ENCODE measurements around the gene GPR17. TPM values are rescaled to one million over a fixed set of nuclear protein-coding genes. Genes with fewer than 3 reads are reported as not detected.

The GPR17 gene
- total and polyA plus RNA-seq, 4 donors = 0.03 to 0.14 (median 0.07) TPM; not detected in 1

DNA sequence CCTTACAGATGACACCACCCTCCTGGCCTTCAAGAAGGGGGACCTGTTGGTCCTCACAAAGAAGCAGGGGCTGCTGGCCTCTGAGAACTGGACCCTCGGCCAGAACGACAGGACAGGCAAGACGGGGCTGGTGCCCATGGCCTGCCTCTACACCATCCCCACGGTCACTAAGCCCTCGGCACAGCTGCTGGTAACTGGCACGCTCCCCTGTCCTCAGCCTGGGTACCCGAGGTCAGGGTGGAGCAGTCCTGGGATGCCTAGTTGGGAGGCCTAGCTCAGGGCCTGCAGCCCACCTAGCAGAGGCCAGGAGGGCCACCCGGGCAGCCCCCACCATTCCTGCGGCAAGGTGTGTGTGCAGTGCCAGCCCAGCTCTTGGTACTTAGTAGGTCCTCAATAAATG lies 16.3 kb upstream of the GPR17 start:
- Histone ChIP-seq H3K36me3 (ENCODE audit: control insufficient read depth in 4 of 4, insufficient read depth in 3 of 4, low read depth in 1 of 4, low read length in 3 of 4) (no peaks in the 10 kb centered on the region), H3K27me3 (ENCODE audit: control insufficient read depth in 4 of 4, insufficient read depth in 4 of 4, low read length in 3 of 4) (no peaks in the 10 kb centered on the region), H3K4me1 (ENCODE audit: control insufficient read depth in 4 of 4, insufficient read depth in 4 of 4, low read length in 3 of 4) (no peaks in the 10 kb centered on the region), H3K9me3 (ENCODE audit: control insufficient read depth in 4 of 4, low read length in 3 of 4) (no peaks in the 10 kb centered on the region), H3K4me3 (ENCODE audit: low read depth in 1 of 3, low read length in 3 of 3) (no peak overlapping the region), H3K9ac (ENCODE audit: low read depth in 1 of 2, low read length in 2 of 2) (no peak overlapping the region), H3K27ac (ENCODE audit: low read depth in 1 of 2, low read length in 2 of 2) (no peak overlapping the region)
- DNase-seq (ENCODE audit: low spot score) = no peak
- TF ChIP-seq GABPA (IDR thresholded peaks at IDR 0.05 in 1 of 2, conservative IDR thresholded peaks at IDR 0.05 in 1 of 2) = no peak
- TF ChIP-seq YY1 (IDR thresholded peaks at IDR 0.05) = no peak
- TF ChIP-seq NR2F2 (IDR thresholded peaks at IDR 0.05) = no peak
- TF ChIP-seq, protein P1, sequence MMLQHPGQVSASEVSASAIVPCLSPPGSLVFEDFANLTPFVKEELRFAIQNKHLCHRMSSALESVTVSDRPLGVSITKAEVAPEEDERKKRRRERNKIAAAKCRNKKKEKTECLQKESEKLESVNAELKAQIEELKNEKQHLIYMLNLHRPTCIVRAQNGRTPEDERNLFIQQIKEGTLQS (IDR thresholded peaks at IDR 0.05) = no peak
- no peak for TF ChIP-seq JUND (IDR thresholded peaks at IDR 0.05)
- no peak for TF ChIP-seq FOXA1 (IDR thresholded peaks at IDR 0.05)
- TF ChIP-seq, protein P2, sequence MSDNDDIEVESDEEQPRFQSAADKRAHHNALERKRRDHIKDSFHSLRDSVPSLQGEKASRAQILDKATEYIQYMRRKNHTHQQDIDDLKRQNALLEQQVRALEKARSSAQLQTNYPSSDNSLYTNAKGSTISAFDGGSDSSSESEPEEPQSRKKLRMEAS (IDR thresholded peaks at IDR 0.05) = no peak
- TF ChIP-seq, protein P3, sequence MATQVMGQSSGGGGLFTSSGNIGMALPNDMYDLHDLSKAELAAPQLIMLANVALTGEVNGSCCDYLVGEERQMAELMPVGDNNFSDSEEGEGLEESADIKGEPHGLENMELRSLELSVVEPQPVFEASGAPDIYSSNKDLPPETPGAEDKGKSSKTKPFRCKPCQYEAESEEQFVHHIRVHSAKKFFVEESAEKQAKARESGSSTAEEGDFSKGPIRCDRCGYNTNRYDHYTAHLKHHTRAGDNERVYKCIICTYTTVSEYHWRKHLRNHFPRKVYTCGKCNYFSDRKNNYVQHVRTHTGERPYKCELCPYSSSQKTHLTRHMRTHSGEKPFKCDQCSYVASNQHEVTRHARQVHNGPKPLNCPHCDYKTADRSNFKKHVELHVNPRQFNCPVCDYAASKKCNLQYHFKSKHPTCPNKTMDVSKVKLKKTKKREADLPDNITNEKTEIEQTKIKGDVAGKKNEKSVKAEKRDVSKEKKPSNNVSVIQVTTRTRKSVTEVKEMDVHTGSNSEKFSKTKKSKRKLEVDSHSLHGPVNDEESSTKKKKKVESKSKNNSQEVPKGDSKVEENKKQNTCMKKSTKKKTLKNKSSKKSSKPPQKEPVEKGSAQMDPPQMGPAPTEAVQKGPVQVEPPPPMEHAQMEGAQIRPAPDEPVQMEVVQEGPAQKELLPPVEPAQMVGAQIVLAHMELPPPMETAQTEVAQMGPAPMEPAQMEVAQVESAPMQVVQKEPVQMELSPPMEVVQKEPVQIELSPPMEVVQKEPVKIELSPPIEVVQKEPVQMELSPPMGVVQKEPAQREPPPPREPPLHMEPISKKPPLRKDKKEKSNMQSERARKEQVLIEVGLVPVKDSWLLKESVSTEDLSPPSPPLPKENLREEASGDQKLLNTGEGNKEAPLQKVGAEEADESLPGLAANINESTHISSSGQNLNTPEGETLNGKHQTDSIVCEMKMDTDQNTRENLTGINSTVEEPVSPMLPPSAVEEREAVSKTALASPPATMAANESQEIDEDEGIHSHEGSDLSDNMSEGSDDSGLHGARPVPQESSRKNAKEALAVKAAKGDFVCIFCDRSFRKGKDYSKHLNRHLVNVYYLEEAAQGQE (IDR thresholded peaks at IDR 0.05) = no peak
- TF ChIP-seq HNF4A (conservative IDR thresholded peaks at IDR 0.05) = no peak
- WGBS = 85% methylated on average over 9 of the region's 9 CpGs

DNA sequence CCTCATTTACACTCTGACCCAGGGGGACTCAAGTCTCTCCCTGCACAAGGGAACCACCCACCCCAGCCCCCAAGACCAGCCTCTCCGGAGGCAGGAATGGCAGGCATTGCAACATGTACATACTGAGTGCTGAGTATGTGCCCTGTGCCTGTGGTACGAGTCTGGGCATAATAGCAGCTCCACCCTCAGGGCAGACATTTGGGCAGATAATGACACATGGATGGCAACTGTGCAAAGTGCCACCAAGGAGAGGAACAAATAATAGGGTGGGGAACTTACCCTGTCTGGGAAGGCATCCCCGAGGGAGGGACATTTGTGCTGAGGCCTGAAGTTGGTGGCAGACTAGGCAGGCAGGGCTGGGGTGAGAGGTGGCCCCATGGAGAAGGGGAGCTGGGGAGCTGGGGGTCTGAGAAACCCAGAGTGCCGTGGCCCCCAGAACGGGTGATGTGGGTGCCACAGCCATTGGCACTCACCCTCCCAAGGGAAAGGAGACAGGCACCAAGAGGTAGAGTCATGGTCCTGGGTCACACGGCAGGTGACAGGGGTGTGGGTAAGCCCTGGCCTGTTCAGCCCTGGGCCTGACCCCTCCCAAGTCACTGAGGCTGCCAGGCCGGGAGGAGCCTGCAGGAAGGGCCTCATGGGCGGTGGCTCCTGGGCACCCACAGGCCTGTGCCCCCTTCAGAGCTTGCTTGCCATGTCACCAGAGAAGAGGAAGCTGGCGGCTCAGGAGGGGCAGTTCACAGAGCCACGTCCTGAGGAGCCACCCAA lies 15.7 kb upstream of the GPR17 start:
- WGBS = 81% methylated on average over 10 of the region's 10 CpGs

More for the DNA sequence above, 15.7 kb upstream of the GPR17 start:
- Histone ChIP-seq H3K27me3 (ENCODE audit: control insufficient read depth in 4 of 4, insufficient read depth in 4 of 4, low read length in 3 of 4) (no peaks in the 10 kb centered on the region), H3K9ac (ENCODE audit: low read depth in 1 of 2, low read length in 2 of 2) (no peak overlapping the region), H3K4me3 (ENCODE audit: low read depth in 1 of 3, low read length in 3 of 3) (no peak overlapping the region), H3K36me3 (ENCODE audit: control insufficient read depth in 4 of 4, insufficient read depth in 3 of 4, low read depth in 1 of 4, low read length in 3 of 4) (no peaks in the 10 kb centered on the region), H3K9me3 (ENCODE audit: control insufficient read depth in 4 of 4, low read length in 3 of 4) (no peaks in the 10 kb centered on the region), H3K27ac (ENCODE audit: low read depth in 1 of 2, low read length in 2 of 2) (no peak overlapping the region), H3K4me1 (ENCODE audit: control insufficient read depth in 4 of 4, insufficient read depth in 4 of 4, low read length in 3 of 4) (no peaks in the 10 kb centered on the region)
- TF ChIP-seq HNF4A (conservative IDR thresholded peaks at IDR 0.05) (no peak), YY1 (IDR thresholded peaks at IDR 0.05) (no peak), FOXA1 (IDR thresholded peaks at IDR 0.05) (no peak), JUND (IDR thresholded peaks at IDR 0.05) (no peak), HNF4G (IDR thresholded peaks at IDR 0.05) (no peak), NR2F2 (IDR thresholded peaks at IDR 0.05) (no peak), TAF1 (conservative IDR thresholded peaks at IDR 0.05) (no peak), RXRA (IDR thresholded peaks at IDR 0.05) (no peak), FOXA2 (IDR thresholded peaks at IDR 0.05) (no peak), EGR1 (IDR thresholded peaks at IDR 0.05; ENCODE audit: low read depth in 2 of 2) (no peak), SP1 (IDR thresholded peaks at IDR 0.05) (no peak), GABPA (IDR thresholded peaks at IDR 0.05 in 1 of 2, conservative IDR thresholded peaks at IDR 0.05 in 1 of 2) (no peak), RAD21 (IDR thresholded peaks at IDR 0.05) (no peak)
- TF ChIP-seq, protein P3 (IDR thresholded peaks at IDR 0.05) = no peak
- TF ChIP-seq, protein P4, sequence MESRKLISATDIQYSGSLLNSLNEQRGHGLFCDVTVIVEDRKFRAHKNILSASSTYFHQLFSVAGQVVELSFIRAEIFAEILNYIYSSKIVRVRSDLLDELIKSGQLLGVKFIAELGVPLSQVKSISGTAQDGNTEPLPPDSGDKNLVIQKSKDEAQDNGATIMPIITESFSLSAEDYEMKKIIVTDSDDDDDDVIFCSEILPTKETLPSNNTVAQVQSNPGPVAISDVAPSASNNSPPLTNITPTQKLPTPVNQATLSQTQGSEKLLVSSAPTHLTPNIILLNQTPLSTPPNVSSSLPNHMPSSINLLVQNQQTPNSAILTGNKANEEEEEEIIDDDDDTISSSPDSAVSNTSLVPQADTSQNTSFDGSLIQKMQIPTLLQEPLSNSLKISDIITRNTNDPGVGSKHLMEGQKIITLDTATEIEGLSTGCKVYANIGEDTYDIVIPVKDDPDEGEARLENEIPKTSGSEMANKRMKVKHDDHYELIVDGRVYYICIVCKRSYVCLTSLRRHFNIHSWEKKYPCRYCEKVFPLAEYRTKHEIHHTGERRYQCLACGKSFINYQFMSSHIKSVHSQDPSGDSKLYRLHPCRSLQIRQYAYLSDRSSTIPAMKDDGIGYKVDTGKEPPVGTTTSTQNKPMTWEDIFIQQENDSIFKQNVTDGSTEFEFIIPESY (IDR thresholded peaks at IDR 0.05) = no peak
- TF ChIP-seq, protein P1 (IDR thresholded peaks at IDR 0.05) = no peak
- TF ChIP-seq, protein P2 (IDR thresholded peaks at IDR 0.05) = no peak
- TF ChIP-seq, protein P5, sequence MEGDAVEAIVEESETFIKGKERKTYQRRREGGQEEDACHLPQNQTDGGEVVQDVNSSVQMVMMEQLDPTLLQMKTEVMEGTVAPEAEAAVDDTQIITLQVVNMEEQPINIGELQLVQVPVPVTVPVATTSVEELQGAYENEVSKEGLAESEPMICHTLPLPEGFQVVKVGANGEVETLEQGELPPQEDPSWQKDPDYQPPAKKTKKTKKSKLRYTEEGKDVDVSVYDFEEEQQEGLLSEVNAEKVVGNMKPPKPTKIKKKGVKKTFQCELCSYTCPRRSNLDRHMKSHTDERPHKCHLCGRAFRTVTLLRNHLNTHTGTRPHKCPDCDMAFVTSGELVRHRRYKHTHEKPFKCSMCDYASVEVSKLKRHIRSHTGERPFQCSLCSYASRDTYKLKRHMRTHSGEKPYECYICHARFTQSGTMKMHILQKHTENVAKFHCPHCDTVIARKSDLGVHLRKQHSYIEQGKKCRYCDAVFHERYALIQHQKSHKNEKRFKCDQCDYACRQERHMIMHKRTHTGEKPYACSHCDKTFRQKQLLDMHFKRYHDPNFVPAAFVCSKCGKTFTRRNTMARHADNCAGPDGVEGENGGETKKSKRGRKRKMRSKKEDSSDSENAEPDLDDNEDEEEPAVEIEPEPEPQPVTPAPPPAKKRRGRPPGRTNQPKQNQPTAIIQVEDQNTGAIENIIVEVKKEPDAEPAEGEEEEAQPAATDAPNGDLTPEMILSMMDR (IDR thresholded peaks at IDR 0.05; ENCODE audit: low read depth, low read length, missing input control) = no peak
- no peak for DNase-seq (ENCODE audit: low spot score)

Data from liver (tissue), 9 donors.